Activated CD4-positive, alpha-beta memory T cell treated with anti-CD3 and anti-CD28 coated beads, Interleukin-2, amount 10 ng/mL, durations not matched to agents 7 days and 5 days (primary cell): ENCODE data around the gene ME3. TPM values are rescaled to one million over a fixed set of nuclear protein-coding genes. Genes with fewer than 3 reads are reported as not detected.

ENCODE experiments used
- total RNA-seq, 2 experiments: library from RNA; stranded (reverse); gene quantifications; one replicate each; pipeline ENCODE4 v1.2.3, GENCODE V29; 2021

Gene ME3
- total RNA-seq, 2 experiments from 2014 or later, result 0.83 to 0.93 TPM

Other genes with a start within 250 kb of the ME3 start
- 1 to 10 TPM; 4.0 TPM for gene PRSS23, start 127.9 kb upstream of the ME3 start, total RNA-seq